NCI-H2196 (cell line): Measurements from ENCODE around the gene CNTNAP2.

ENCODE experiments used
- DNase-seq: peaks from one replicate; lab custom pipeline; 2025; ENCODE audit not compliant: unreplicated experiment; lab: John Stamatoyannopoulos, UW

CNTNAP2 gene

DNA sequence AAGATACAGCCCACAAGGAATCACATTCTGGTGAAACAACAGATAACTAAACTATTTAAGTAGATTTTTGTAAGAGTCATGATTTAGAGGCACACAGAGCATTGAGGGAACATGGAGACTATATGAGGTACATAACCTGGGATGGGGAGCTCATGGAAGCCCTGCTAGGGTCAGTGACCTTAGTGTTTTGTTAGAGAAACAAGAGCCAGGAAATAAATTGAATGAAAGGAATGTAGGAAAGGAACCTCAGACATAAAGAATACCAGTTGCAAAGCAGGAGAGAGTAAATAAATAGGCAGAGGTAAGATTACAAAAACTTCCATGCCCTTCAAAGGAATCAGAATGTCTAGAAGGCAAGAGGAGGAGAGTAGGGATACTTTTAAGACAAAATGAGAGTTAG is 1076.9 kb downstream of the CNTNAP2 start:
- DNase-seq = no peak

DNA sequence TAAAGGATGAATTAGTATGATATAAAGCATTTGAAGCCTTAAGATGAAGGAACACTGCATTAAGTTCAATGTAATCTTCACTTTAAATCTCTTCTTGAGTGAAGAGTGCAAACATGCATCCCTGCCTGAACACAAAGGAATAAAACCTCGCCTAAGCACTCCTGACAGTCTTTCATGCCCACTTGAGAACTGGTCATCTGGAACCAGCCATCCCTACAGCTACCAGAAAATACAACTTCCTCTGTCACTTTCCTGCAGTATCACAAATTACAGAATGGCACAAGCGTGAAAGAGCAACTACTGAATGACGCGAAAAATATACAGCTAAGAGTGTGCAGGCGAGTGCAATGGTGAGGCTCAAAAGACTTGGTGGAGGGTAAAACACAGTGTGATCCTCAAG is 1079.9 kb downstream of the CNTNAP2 start:
- DNase-seq = peak; percentile 28

DNA sequence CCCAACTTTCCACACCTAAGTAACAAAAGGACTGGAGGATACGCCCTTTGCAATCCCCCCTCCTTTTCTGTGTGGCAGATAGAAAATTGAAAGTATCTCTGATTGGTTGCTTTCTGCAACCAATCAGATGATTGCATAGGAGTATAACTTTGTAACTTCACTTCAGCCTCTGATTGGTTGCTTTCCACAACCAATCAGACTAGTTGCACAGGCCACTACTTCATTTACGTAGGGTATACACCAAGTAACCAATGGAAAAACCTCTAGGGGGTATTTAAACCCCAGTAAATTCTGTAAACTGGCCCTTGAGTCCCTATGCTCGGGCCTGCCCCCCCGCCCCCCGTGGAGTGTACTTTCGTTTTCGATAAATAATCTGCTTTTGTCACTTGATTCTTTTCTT is 1080.4 kb downstream of the CNTNAP2 start:
- no peak for DNase-seq

DNA sequence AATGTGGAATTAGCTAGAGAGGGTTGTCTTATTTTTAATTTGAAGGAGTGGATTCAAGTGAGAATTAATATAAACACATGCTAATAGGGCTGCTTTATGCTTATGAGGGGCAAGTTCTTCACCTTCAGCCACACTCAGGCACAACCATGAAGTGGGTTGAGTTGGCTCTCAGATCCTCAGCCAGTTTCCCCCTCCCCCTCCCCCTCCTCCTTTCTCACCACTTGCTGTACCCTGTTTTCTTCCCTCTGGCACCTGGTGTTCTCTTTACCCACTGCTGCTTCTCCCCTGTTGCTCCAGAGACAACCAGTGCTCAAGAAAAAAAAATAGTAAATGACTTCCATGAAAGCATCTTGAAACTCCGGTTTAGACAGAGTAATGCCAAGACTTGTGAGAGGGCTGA is 1083.3 kb downstream of the CNTNAP2 start:
- DNase-seq = no peak

DNA sequence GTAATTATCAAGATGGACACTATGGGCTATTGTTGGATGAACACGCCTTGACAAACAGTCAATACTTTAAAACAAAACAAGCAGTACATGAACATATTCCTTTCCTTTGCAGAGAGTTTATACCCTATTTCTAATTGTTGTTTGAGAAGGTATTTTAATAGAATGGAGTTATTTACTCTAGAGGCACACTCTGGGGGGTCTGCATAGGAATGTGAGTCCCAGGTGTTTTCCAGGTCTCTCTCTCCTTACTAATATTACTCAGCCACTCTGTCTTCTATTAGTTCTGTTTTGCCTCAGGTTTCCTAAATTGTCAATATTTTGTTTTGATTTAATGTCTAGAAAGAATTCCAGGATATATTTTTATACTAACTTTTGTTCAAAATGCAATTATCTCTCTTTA is 1091.4 kb downstream of the CNTNAP2 start:
- DNase-seq = no peak

DNA sequence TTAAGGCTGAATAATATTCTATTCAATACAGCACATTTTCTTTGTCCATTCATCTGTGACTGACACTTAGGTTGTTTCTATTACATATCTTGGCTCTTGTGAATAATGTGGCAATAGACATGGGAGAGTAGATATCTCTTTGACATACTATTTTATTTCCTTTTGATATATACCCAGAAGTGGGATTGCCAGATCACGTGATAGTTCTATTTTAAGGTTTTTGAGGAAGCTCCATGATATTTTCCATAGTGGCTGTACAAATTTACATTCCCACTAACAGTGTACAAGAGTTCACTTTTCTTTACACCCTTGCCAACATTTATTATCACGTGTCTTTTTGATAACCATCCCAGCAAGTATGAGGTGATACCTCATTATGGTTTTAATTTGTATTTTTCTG is 1114.7 kb downstream of the CNTNAP2 start:
- DNase-seq = no peak

GRCh38 chr7:147235645-147236382 is 1119.2 kb downstream of the CNTNAP2 start:
- DNase-seq = no peak

- DNase-seq = no peak
These were observed 1123.9 kb downstream of the CNTNAP2 start for GRCh38 chr7:147240468-147240867.

- DNase-seq = peak; percentile 11
These were observed 1128.7 kb downstream of the CNTNAP2 start for GRCh38 chr7:147245274-147245673.

- no peak for DNase-seq
These were observed 1133.4 kb downstream of the CNTNAP2 start for GRCh38 chr7:147249956-147250355.

GRCh38 chr7:147251751-147252325 is 1135.2 kb downstream of the CNTNAP2 start:
- DNase-seq = no peak

DNA sequence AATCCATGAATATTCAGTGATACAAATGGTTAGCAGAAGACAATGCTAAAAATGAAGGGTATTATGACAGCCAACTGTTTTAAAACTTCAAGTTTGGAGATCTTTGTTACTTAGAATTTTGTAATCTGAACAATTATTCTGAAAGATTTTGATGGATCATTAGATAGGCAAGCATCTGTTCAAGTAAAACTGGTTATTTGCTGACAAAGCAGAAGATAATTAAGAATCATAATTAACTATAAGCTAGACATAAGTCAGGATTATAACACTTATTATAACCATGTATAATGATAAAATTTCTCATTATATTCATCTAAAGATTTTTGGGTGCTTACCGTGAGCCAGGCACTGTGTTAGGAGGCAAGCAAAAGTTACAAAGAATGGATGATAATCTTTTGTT is 1145.1 kb downstream of the CNTNAP2 start:
- DNase-seq = no peak

DNA sequence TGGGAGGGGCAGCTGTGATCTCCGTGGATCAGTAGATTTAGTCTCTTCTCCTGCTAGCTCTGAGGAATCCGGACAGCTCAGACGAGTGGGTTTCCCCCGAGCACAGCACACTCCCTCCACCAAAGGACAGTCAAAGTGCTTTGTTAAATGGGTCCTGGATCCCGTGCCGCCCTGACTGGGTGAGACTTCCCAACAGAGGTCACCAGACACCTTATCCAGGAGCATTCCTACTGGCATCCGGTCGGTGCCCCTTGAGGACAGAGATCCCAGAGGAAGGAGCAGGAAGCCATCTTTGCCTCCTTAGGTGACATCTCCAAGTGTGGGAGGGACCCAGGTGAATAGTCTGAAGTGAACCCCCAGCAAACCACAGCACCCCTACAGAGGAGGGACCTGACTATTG is 1148.9 kb downstream of the CNTNAP2 start:
- DNase-seq = no peak

DNA sequence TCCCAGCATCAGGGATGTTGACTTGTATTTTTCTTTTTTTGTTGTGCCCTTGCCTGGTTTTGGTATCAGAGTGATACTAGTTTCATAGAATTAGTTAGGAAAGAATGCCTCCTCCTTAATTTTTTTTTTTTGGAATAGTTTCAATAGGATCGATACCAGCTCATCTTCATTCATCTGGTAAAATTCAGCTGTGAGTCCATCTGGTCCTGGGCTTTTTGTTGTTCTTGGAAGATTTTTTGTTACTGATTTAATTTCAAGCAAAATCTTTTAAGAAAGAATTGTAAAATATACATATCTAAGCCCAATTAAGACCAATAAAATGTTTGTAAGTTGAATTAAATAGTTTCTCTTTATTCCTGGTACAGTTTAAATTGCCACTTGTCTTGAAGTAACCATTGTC is 1159.5 kb downstream of the CNTNAP2 start:
- no peak for DNase-seq

- no peak for DNase-seq
These were observed 1160.3 kb downstream of the CNTNAP2 start for GRCh38 chr7:147276783-147277370.

DNA sequence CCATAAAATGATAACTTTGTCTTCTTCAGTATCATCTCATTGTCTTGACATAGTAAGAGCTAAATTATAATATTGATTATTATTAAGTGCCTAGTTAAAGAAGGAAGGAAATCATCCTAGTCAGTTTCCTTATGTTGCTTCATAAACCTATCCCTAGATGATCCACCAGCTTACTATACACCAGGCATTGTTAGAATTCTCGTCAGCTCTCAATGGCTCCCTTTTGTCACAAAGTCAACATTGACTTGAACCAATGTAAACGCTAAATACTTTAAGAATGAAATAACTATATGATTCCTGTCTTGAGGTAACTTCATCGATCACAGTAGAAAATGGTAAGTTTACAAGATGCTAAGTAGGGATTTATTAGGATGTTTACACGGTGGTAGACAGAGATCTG is 1162.9 kb downstream of the CNTNAP2 start:
- peak; percentile 28 for DNase-seq

DNA sequence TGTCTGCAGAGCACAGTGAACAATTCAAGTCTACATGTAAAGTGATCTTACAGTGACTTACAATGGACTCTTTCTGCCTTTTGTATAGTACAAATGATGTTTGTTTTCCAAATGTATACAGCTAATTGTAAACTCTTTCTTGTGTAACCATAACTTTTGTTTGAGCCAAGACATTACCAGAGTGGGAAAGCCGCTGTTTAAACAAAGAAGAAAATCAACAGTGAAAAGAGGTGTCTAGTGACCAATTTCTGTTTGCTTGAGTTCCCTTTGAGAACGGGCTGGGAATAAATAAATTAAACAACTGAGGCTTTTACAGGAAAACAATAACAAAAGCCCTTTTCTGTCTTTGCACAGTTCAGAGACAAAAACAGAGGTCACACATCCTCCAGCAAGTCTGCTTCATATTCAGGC is 1163.4 kb downstream of the CNTNAP2 start:
- peak; percentile 39 for DNase-seq

- DNase-seq = no peak
These were observed 1165.6 kb downstream of the CNTNAP2 start for GRCh38 chr7:147282204-147282603.

- no peak for DNase-seq
These were observed 1179.6 kb downstream of the CNTNAP2 start for GRCh38 chr7:147296201-147296600.

- DNase-seq = no peak
These were observed 1180.4 kb downstream of the CNTNAP2 start for GRCh38 chr7:147296986-147297385.

- peak; percentile 13 for DNase-seq
These were observed 1182.0 kb downstream of the CNTNAP2 start for GRCh38 chr7:147298611-147299043.

GRCh38 chr7:147300293-147300692 is 1183.7 kb downstream of the CNTNAP2 start:
- no peak for DNase-seq
